Activated CD4-positive, alpha-beta T cell treated with anti-CD3 and anti-CD28 coated beads, Interleukin-2, amount 10 ng/mL, durations not matched to agents 7 days and 5 days (primary cell): ENCODE data around the gene ESAM. TPM values are rescaled to one million over a fixed set of nuclear protein-coding genes. Genes with fewer than 3 reads are reported as not detected.

ENCODE experiments used
- CTCF ChIA-PET: fragments of 350-600 bp; sonication (Branson Sonifier 250); formaldehyde crosslinking; loops from one replicate; lab custom pipeline; 2021; ENCODE audit warnings: antibody characterized with exemption; lab: Charles Lee
- POLR2A ChIA-PET: fragments of 350-600 bp; sonication (Branson Sonifier 250); formaldehyde crosslinking; loops from one replicate; lab custom pipeline; 2021; ENCODE audit warnings: antibody characterized with exemption; lab: Charles Lee
- DNase-seq: peaks from one replicate; pipeline ENCODE4 v3.0.0-alpha.2; 2020
- H3K27ac Mint-ChIP-seq: one replicate; pipeline ENCODE4 v1.8.0; 2021; ENCODE audit warnings: mild to moderate bottlenecking, moderate library complexity, mixed read lengths
- H3K27me3 Mint-ChIP-seq: one replicate; pipeline ENCODE4 v1.8.0; 2021; ENCODE audit warnings: mixed read lengths
- H3K36me3 Mint-ChIP-seq: one replicate; pipeline ENCODE4 v1.8.0; 2021; ENCODE audit warnings: low read depth, mixed read lengths
- H3K4me1 Mint-ChIP-seq: one replicate; pipeline ENCODE4 v1.8.0; 2021; ENCODE audit warnings: mixed read lengths
- H3K4me3 Mint-ChIP-seq: one replicate; pipeline ENCODE4 v1.8.0; 2021; ENCODE audit warnings: mild to moderate bottlenecking, moderate library complexity, mixed read lengths
- H3K9me3 Mint-ChIP-seq: one replicate; pipeline ENCODE4 v1.8.0; 2021; ENCODE audit warnings: mixed read lengths
- total RNA-seq, 2 experiments: library from RNA; stranded (reverse); gene quantifications; one replicate each; pipeline ENCODE4 v1.2.3, GENCODE V29; 2021

The ESAM gene
- total RNA-seq, 2 experiments from 2014 or later, result 0.19 to 0.45 TPM

DNA sequence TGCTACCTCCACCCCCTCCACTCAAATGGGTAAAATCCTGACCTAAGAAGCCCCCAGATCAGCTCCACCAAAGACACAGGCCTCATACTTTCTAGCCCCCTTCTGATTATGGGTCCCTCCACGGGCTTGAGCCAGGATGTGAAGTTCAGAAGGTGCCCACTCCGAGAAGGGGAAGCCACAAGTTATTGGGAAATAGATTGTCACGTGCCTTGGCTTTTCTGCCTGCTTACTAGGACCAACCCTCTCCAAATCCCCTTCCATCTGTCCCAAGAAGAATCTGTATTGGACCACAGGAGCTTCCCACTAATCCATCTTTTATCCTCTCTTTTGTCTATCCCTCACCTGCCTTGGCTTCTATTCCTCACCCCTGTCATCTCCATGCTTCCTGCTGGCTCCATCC lies 25.4 kb downstream of the ESAM start:
- Mint-ChIP-seq H3K9me3 (no peaks in the 10 kb centered on the region), H3K4me1 (peaks cover 17% of the 10 kb centered on the region), H3K36me3 (no peaks in the 10 kb centered on the region), H3K4me3 (no peak overlapping the region), H3K27ac (no peak overlapping the region), H3K27me3 (peaks cover 15% of the 10 kb centered on the region)
- DNase-seq, result no peak
- ChIA-PET POLR2A (interaction anchor here (0.6 kb wide), 1 partner anchor 345 kb away, joined by 3 read pairs; no protein-coding TSS in a partner anchor), CTCF (interaction anchor here (1.2 to 1.8 kb wide), 2 partner anchors 9 to 27 kb away, joined by 5 to 8 read pairs; no protein-coding TSS in a partner anchor)

DNA sequence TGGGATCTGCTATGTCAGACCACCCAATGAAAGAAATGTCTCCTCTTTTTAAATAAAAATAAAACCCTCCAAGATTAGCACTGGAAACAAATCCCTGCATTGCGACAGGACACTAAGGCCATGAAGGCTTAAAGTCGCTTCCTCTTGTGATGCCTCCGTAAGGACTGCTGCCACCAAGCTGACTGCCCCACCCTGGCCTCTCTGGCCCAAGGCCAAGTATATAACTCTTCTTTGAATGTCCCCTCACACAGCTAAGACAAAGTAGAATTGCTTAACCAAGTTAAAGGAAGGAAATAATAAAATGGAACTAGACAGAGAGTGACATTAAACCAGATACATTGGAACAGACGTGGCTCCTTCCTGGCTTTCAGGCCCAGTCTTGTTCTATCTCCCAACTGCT lies 29.9 kb downstream of the ESAM start:
- CTCF ChIA-PET, result interaction anchor here (1.0 kb wide), 1 partner anchor 14 kb away, joined by 3 read pairs; no protein-coding TSS in a partner anchor
- Mint-ChIP-seq H3K4me1 (peaks cover 5% of the 10 kb centered on the region), H3K27ac (no peak overlapping the region), H3K9me3 (no peaks in the 10 kb centered on the region), H3K4me3 (no peak overlapping the region), H3K36me3 (no peaks in the 10 kb centered on the region), H3K27me3 (peaks cover 9% of the 10 kb centered on the region)
- DNase-seq, result no peak
- POLR2A ChIA-PET, result no interaction called here

DNA sequence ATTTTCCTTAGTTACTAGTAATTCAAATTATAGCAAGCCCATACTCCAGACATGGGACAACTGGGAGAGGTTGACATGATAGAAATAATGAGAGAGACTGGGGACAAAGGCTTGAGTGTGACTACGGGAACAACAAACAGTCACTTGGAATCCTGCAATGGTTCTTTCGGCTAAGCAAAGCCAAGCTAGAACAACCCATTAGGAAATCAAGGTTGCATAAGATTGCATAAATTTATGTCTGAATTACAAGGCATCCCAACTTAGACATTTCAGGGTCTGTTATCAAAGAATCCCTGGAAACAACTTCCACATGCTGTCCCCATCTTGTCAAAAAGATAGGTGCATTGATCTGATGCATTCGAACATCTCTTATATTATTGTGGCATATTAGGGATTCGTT lies 32.5 kb downstream of the ESAM start:
- CTCF ChIA-PET, result interaction anchor here (1.0 to 1.2 kb wide), 2 partner anchors 9 to 28 kb away, joined by 3 read pairs; no protein-coding TSS in a partner anchor
- H3K36me3 Mint-ChIP-seq, result no peaks in the 10 kb centered on the region

DNA sequence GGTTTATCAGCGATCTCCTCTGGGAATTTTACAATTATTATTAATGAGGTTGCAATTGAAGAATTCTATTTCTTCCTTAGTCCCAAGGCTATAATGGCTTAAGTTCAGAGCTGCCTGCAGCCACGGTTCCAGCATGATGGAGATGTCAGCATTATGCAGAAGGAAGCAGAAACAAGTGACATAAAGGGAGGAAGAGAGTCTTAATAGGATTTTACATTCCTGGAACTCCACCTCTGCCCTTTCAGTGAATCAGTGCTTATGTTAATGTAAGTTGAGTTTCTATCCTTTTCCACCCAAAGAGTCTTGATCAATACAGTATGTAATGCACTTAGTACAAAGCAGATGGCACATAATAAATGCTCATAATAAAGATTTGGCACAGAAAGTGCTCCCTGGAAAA lies 34.0 kb downstream of the ESAM start:
- CTCF ChIA-PET, result no interaction called here
- Mint-ChIP-seq H3K4me3 (no peak overlapping the region), H3K36me3 (no peaks in the 10 kb centered on the region), H3K9me3 (no peaks in the 10 kb centered on the region), H3K4me1 (peaks cover 2% of the 10 kb centered on the region), H3K27me3 (peaks cover 21% of the 10 kb centered on the region), H3K27ac (no peak overlapping the region)
- POLR2A ChIA-PET, result no interaction called here
- DNase-seq, result no peak

More for the DNA sequence above, 32.5 kb downstream of the ESAM start:
- DNase-seq, result no peak
- Mint-ChIP-seq H3K4me3 (no peak overlapping the region), H3K9me3 (no peaks in the 10 kb centered on the region), H3K4me1 (peaks cover 2% of the 10 kb centered on the region), H3K27ac (no peak overlapping the region), H3K27me3 (peaks cover 16% of the 10 kb centered on the region)
- POLR2A ChIA-PET, result no interaction called here

DNA sequence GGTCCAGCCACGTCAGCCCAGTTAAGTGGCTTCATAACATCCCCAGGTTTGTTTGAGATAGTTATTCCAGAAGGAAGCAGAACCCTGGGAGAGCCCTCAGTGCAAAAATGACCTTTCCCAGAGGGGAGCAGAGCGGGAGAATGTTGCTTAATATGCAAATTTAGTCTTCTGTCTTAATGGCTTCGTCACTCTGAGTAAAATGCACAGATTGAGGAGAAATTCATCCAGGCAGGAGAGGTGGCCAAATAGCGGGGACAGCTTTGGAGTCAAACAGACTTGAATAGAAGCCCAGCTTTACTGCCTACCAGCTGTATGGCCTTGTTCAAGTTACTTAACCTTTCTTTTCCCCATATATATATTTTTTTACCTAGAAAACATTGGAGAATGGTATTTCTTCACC lies 34.6 kb downstream of the ESAM start:
- Mint-ChIP-seq H3K4me1 (peaks cover 2% of the 10 kb centered on the region), H3K9me3 (no peaks in the 10 kb centered on the region), H3K36me3 (no peaks in the 10 kb centered on the region), H3K27me3 (peaks cover 27% of the 10 kb centered on the region), H3K4me3 (no peak overlapping the region), H3K27ac (no peak overlapping the region)
- CTCF ChIA-PET, result no interaction called here
- no peak for DNase-seq
- POLR2A ChIA-PET, result no interaction called here

DNA sequence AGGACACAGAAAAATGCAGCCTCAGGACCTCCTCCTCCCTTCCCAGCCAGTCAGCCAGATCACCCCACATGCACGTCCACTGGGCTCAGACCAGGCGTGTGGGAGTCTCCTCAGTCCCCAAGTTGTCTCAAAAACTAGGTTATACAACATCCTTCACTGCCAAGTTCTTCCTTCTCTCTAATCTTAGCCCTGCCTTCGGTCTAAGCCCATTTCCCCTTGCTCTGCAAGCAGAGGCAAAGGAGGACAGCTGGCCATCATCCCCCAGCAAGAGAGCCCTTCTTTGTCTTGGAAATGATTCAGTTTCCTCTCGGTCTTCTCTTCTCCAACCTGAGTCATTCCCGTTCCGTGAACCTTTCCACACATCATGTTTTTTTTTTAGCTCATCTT lies 36.4 kb downstream of the ESAM start:
- H3K27me3 Mint-ChIP-seq, result peaks cover 38% of the 10 kb centered on the region
- no peaks in the 10 kb centered on the region for H3K9me3 Mint-ChIP-seq
- CTCF ChIA-PET, result interaction anchor here (1.1 kb wide), 1 partner anchor 57 kb away, joined by 3 read pairs; no protein-coding TSS in a partner anchor
- no peak for DNase-seq
- no peaks in the 10 kb centered on the region for H3K36me3 Mint-ChIP-seq
- no peak overlapping the region for H3K4me3 Mint-ChIP-seq
- H3K27ac Mint-ChIP-seq, result no peak overlapping the region
- no peaks in the 10 kb centered on the region for H3K4me1 Mint-ChIP-seq
- POLR2A ChIA-PET, result no interaction called here

DNA sequence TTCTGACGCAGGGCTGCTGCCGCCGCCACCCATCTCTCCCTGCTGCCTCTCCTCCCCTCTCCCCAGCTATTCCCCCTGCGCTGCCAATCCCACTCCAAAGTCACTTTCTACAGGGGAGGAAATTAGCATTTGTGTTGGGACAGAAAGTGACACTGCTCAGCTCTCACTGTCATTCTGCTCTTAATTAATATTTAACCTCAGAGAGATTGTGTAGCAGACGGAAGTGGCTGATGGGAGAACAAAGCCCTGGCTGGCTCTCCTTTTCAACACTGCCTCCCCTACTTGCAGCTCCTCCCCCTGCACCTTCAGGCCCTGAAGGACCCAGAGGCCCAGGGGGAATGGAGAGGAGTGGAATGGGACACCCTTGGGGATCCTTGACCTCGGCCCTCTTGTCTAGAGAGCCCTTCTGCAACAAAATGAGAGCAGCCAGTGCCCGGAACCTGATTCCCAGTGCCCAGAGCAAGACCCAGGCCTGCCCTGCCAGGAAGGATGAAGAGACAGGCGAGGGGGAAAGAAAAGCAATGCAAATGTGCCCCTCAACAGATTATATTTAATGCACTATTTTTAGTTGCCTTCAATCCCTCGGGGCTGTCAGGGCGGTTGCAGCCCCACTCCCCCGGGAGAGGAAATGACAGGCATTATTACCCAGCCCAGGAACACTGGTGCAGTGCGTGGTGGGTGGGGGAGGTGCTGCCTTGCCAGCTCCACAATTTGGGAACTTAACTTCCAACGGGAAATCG lies 36.9 kb downstream of the ESAM start:
- Mint-ChIP-seq H3K27me3 (peaks cover 43% of the 10 kb centered on the region), H3K9me3 (no peaks in the 10 kb centered on the region), H3K27ac (no peak overlapping the region), H3K36me3 (no peaks in the 10 kb centered on the region), H3K4me3 (no peak overlapping the region), H3K4me1 (no peaks in the 10 kb centered on the region)
- CTCF ChIA-PET, result interaction anchor here (1.1 to 1.9 kb wide), 3 partner anchors 21 to 68 kb away, joined by 3 to 5 read pairs (median 3); no protein-coding TSS in a partner anchor
- DNase-seq, result no peak
- POLR2A ChIA-PET, result no interaction called here

DNA sequence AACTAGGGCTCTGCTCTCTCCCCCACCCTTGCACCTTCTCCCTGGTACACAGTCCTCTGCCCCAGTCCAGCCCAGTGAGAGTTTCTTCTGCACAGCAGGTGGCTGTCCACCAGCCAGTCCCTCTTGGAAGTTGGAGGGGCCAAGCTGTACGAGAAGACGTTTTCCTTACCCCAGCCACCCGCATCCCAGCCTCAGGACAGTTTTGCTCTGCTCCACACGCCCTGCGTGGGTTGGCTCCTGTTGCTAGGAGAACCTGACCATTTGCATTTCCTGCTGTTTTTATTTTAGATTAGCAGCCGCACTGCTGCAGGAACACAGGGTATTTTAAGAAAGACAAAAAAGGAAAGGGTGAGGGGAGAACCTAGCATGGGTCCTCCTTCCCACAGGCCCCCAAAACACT lies 39.9 kb downstream of the ESAM start:
- ChIA-PET POLR2A (no interaction called here), CTCF (interaction anchor here (1.4 kb wide), 1 partner anchor 36 kb away, joined by 3 read pairs; no protein-coding TSS in a partner anchor)
- Mint-ChIP-seq H3K27me3 (peaks cover 68% of the 10 kb centered on the region), H3K4me1 (peaks cover 12% of the 10 kb centered on the region), H3K4me3 (no peak overlapping the region), H3K27ac (no peak overlapping the region), H3K9me3 (no peaks in the 10 kb centered on the region), H3K36me3 (no peaks in the 10 kb centered on the region)
- no peak for DNase-seq

DNA sequence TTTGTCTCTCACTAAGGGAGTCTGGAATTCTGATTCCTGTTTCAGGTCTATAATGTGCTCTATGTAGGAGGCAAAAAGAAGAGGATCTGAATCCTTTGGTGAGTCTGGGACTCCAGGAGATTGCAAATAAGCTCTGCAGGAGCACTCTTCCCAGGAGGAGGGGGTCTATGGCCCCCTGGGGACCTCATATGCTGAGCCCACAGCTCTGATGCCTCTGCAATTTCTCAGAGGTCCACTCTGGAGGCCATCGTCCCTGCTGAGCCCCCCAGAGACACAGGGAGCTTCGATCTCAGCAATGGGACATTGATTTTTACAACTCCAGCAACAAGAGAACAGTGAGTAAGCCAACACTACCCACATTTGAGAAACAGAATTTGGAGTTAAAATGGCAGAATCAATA lies 42.6 kb downstream of the ESAM start:
- Mint-ChIP-seq H3K27me3 (peaks cover 81% of the 10 kb centered on the region), H3K36me3 (no peaks in the 10 kb centered on the region), H3K4me3 (no peak overlapping the region), H3K4me1 (peaks cover 12% of the 10 kb centered on the region), H3K27ac (no peak overlapping the region), H3K9me3 (no peaks in the 10 kb centered on the region)
- ChIA-PET CTCF (no interaction called here), POLR2A (no interaction called here)
- DNase-seq, result no peak

DNA sequence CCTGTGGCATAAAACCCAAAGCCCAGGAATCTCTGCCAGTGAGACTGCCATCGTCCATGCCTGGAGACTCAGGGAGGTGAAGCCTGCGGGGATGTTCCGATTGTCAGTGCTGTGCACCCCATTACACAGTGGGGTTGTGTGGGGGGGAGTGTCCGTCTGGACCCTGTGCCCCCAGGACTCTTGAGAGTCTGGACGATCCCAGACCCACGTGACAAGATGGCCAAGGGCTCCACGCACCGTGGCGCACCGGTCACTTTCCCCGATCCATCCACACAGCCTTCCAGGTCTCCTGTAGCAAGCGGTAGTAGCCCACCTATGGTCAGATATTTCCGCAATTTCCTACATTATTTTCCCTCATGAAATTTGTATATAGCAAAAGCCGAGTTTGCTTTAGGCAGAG lies 43.3 kb downstream of the ESAM start:
- H3K27ac Mint-ChIP-seq, result no peak overlapping the region
- H3K4me3 Mint-ChIP-seq, result no peak overlapping the region
- POLR2A ChIA-PET, result no interaction called here
- peaks cover 12% of the 10 kb centered on the region for H3K4me1 Mint-ChIP-seq
- CTCF ChIA-PET, result no interaction called here
- H3K9me3 Mint-ChIP-seq, result no peaks in the 10 kb centered on the region
- peaks cover 82% of the 10 kb centered on the region for H3K27me3 Mint-ChIP-seq
- H3K36me3 Mint-ChIP-seq, result no peaks in the 10 kb centered on the region
- DNase-seq, result no peak

DNA sequence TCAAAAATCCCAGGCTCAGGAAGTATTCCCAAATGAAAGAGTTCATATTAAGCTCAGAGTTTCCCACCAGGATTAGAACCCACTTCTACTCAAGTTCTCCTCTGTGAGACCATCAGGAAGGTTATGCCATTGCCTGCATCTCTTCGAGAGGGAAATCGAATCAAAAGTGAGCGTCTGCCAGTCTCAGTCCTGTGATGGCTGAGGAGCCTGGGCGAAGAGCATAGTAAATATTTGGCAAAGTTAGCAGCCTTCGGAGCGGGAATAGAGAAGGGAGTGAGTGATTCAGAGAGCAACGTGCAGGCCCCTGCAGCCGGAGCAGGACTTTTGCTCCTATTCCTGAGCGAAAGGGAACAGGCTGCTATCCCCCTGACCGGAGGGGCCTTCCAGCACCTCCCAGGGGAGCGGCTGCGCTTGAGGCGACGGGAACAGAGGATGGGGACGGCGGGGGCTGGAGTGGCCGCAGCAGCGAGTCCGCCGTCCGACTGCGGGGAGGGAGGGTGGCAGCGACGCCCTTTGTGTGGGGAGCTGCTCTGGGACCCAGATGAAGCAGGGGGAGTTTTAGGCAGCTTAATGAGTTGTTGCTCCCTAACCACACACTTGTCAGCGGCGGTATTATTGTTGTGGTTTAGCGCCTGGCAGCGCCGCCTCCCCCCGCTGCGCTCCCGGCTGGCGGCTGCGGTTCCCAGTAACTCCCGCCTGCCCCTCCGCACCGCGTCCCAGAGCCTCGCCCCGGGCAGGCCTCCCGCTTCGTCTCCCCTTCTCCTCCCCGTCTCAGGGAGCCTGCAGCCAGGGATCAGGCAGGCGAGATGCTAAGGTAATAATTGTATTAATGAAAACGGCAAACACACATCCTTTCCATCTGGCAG lies 44.1 kb downstream of the ESAM start:
- H3K9me3 Mint-ChIP-seq, result no peaks in the 10 kb centered on the region
- DNase-seq, result peak; percentile 16
- peaks cover 12% of the 10 kb centered on the region for H3K4me1 Mint-ChIP-seq
- H3K4me3 Mint-ChIP-seq, result peak overlapping the region; percentile 14
- POLR2A ChIA-PET, result no interaction called here
- H3K27me3 Mint-ChIP-seq, result peaks cover 74% of the 10 kb centered on the region
- H3K36me3 Mint-ChIP-seq, result no peaks in the 10 kb centered on the region
- H3K27ac Mint-ChIP-seq, result no peak overlapping the region
- CTCF ChIA-PET, result interaction anchor here (0.7 to 1.0 kb wide), 2 partner anchors 28 to 44 kb away, joined by 4 read pairs; partner anchors contain the start of gene ESAM

DNA sequence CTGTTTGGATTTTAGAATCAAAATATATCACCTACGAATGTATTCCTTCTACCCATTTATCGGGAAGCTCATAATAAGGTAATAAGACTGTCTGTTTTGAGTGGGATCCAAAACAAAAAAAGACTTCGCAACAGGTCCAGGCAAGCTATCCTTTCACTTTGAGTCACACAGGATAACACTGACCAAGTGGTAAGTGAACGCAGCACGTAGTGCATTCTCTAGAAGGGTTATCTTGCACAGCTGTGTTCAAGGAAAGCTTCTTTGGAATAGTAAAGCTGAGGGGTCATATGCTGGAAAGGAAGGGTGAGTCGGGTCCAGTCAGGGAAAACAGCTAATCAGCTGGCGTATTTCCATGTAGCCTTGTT lies 44.7 kb downstream of the ESAM start:
- H3K27me3 Mint-ChIP-seq, result peaks cover 69% of the 10 kb centered on the region
- POLR2A ChIA-PET, result no interaction called here
- peaks cover 12% of the 10 kb centered on the region for H3K4me1 Mint-ChIP-seq
- H3K4me3 Mint-ChIP-seq, result peak overlapping the region; percentile 14
- no peak for DNase-seq
- H3K9me3 Mint-ChIP-seq, result no peaks in the 10 kb centered on the region
- CTCF ChIA-PET, result interaction anchor here (0.7 to 1.0 kb wide), 2 partner anchors 29 to 45 kb away, joined by 4 read pairs; partner anchors contain the start of gene ESAM
- H3K27ac Mint-ChIP-seq, result no peak overlapping the region
- H3K36me3 Mint-ChIP-seq, result no peaks in the 10 kb centered on the region

DNA sequence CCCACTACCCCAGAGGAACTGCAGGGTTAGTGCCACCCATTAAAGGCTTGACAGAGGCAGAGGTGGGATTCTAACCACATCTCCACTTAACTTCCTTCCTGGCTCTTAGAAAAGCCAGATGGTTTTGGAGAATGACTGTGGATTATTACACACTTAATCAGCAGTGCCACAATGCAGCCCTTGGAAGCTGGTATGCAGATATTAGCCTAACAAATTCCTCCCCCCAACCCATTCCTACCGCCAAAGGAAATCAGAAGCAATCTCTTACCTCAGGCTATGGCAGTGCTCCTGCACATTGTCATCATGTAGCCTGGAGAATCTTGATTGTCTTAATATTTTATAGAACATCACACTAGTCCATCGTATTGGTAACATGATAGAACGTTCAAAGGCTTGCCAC lies 45.5 kb downstream of the ESAM start:
- Mint-ChIP-seq H3K36me3 (no peaks in the 10 kb centered on the region), H3K9me3 (no peaks in the 10 kb centered on the region), H3K4me1 (peaks cover 12% of the 10 kb centered on the region), H3K27ac (no peak overlapping the region), H3K27me3 (peaks cover 63% of the 10 kb centered on the region), H3K4me3 (no peak overlapping the region)
- POLR2A ChIA-PET, result no interaction called here
- DNase-seq, result no peak
- CTCF ChIA-PET, result no interaction called here
